ENCODE data around the gene ATP6V0D1. TPM values are rescaled to one million over a fixed set of nuclear protein-coding genes. Genes with fewer than 3 reads are reported as not detected.

Gene ATP6V0D1
- total and polyA plus RNA-seq, 2 of the 4 experiments (the other 2 are of a cell fraction): 112 to 124 TPM

DNA sequence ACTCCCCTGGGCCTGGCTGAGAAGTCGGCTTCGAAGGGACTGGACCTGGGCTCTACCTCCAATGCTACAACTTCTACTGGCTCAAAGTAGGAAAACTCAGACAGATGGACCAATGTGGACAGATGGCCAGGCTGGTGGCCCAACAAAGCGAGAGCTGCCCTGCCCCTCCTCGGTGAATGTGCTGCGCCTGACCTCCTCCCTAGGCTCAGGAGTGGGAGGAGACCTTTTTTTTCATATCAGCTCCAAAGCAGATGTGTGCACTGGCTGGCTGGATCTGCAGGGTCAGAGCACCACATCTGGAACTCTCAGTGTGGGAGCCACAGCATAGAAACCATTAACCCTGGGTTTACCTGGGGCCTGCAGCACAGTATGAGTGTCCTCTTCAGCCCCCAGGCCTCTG lies 20.8 kb downstream of the ATP6V0D1 start:
- intact Hi-C loops (cut with micrococcal nuclease): no loop called here
- H2BK20ac ChIP-seq (ENCODE audit: low read depth, low read length): no peak overlapping the region
- H3K4ac ChIP-seq (ENCODE audit: low read depth, low read length): no peak overlapping the region; the same call in 1 of the 2 replicates
- no TSS peak for BruUV-seq (replicated peaks)
- H4K20me1 ChIP-seq (ENCODE audit: insufficient read depth, low read length): peaks cover 93% of the 10 kb centered on the region
- peaks cover 11% of the 10 kb centered on the region for H3K9me1 ChIP-seq (ENCODE audit: insufficient read depth, low read length)
- no peak overlapping the region for H2BK120ac ChIP-seq (ENCODE audit: low read depth, low read length)
- no peak overlapping the region for H3K9ac ChIP-seq (ENCODE audit: low read depth, low read length)
- no peak overlapping the region for H2BK5ac ChIP-seq (ENCODE audit: low read depth, low read length, poor library complexity, severe bottlenecking)
- DNase-seq (no peak), ATAC-seq (ENCODE audit: low read depth) (no peak)
- no peak overlapping the region for H2BK15ac ChIP-seq (ENCODE audit: low read depth, low read length)
- peak overlapping the region; percentile 3; the same call in 1 of the 2 replicates for H3K14ac ChIP-seq (replicated peaks; ENCODE audit: low read depth, low read length)
- no peak overlapping the region for H3K27ac ChIP-seq (ENCODE audit: insufficient read depth, low read length)
- POLR2A ChIA-PET (ENCODE audit: unreplicated experiment): no interaction called here
- dilution Hi-C loops (cut with HindIII; ENCODE audit: low sequenced_read_pairs, unreplicated experiment): no loop called here
- no peaks in the 10 kb centered on the region for H3K9me3 ChIP-seq (ENCODE audit: control insufficient read depth, insufficient read depth, low read length)
- H2AK5ac ChIP-seq (ENCODE audit: low read depth, low read length): no peak overlapping the region
- H3K4me2 ChIP-seq (ENCODE audit: low read depth, low read length): no peak overlapping the region
- H2AFZ ChIP-seq (replicated peaks; ENCODE audit: low read length, poor library complexity): no peak overlapping the region
- H3K4me3 ChIP-seq (ENCODE audit: insufficient read depth, low read depth, low read length): no peak overlapping the region
- peaks cover 21 to 92% of the 10 kb centered on the region in 2 experiments for H3K79me1 ChIP-seq (ENCODE audit: low read depth in 1 of 2, low read length in 2 of 2)
- H3K4me1 ChIP-seq (ENCODE audit: control insufficient read depth, insufficient read depth, low read length): peaks cover 27% of the 10 kb centered on the region
- H4K5ac ChIP-seq (ENCODE audit: low read depth, low read length): no peak overlapping the region
- no peak overlapping the region for H3K18ac ChIP-seq (ENCODE audit: low read depth, low read length)
- peak overlapping the region; percentile 28; the same call in 1 of the 2 replicates for H3K23ac ChIP-seq (ENCODE audit: low read depth, low read length)
- CTCF ChIA-PET: no interaction called here
- H2AK9ac ChIP-seq (replicated peaks; ENCODE audit: low read depth, low read length, poor library complexity): no peak overlapping the region
- 100% methylated on average over 1 of the region's 5 CpGs; no CpG with 5 or more reads in 1 of the 2 experiments for WGBS, 2 experiments (ENCODE audit: extremely low coverage in 2 of 2, insufficient read length in 1 of 2)
- TF ChIP-seq, protein P1, sequence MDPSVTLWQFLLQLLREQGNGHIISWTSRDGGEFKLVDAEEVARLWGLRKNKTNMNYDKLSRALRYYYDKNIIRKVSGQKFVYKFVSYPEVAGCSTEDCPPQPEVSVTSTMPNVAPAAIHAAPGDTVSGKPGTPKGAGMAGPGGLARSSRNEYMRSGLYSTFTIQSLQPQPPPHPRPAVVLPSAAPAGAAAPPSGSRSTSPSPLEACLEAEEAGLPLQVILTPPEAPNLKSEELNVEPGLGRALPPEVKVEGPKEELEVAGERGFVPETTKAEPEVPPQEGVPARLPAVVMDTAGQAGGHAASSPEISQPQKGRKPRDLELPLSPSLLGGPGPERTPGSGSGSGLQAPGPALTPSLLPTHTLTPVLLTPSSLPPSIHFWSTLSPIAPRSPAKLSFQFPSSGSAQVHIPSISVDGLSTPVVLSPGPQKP (IDR thresholded peaks at IDR 0.05; ENCODE audit: borderline replicate concordance, low read depth, low read length): no peak
- TF ChIP-seq CHD1 (IDR thresholded peaks at IDR 0.05; ENCODE audit: low read depth, low read length) (no peak), CEBPB (IDR thresholded peaks at IDR 0.05; ENCODE audit: low read depth, low read length) (no peak), RCOR1 (IDR thresholded peaks at IDR 0.05; ENCODE audit: insufficient replicate concordance, low read length) (no peak), RAD21 (IDR thresholded peaks at IDR 0.05; ENCODE audit: low read length) (no peak), CTCF (conservative IDR thresholded peaks at IDR 0.05; ENCODE audit: low read depth, low read length) (no peak), FOS (IDR thresholded peaks at IDR 0.05; ENCODE audit: low read depth, low read length) (no peak), RFX5 (IDR thresholded peaks at IDR 0.05; ENCODE audit: low read depth, low read length) (no peak), SMC3 (IDR thresholded peaks at IDR 0.05; ENCODE audit: low read depth, low read length) (no peak), BHLHE40 (IDR thresholded peaks at IDR 0.05; ENCODE audit: low read depth, low read length) (no peak), MXI1 (IDR thresholded peaks at IDR 0.05; ENCODE audit: borderline replicate concordance, low read depth, low read length) (no peak), NFE2L2 (IDR thresholded peaks at IDR 0.05; ENCODE audit: low read depth, low read length) (no peak)
- TF ChIP-seq, protein P2, sequence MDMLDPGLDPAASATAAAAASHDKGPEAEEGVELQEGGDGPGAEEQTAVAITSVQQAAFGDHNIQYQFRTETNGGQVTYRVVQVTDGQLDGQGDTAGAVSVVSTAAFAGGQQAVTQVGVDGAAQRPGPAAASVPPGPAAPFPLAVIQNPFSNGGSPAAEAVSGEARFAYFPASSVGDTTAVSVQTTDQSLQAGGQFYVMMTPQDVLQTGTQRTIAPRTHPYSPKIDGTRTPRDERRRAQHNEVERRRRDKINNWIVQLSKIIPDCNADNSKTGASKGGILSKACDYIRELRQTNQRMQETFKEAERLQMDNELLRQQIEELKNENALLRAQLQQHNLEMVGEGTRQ (IDR thresholded peaks at IDR 0.05; ENCODE audit: low read depth, low read length): no peak
- no peak overlapping the region for H3K56ac ChIP-seq (ENCODE audit: extremely low read depth, insufficient read depth, low read length)
- H4K91ac ChIP-seq (ENCODE audit: insufficient read depth, low read depth, low read length): no peak overlapping the region
- H3K27me3 ChIP-seq (ENCODE audit: control insufficient read depth, insufficient read depth, low read length): no peaks in the 10 kb centered on the region
- peaks cover 6% of the 10 kb centered on the region for H3K36me3 ChIP-seq (ENCODE audit: control insufficient read depth, insufficient read depth, low read length)
- in situ Hi-C loops (cut with MboI; ENCODE audit: low sequenced_read_pairs): no loop called here
- no peak overlapping the region for H4K8ac ChIP-seq (ENCODE audit: low read depth in 2 of 2, low read length in 2 of 2)
